DND-41 (cell line): ENCODE results near the gene GSTO1.

ENCODE experiments used
- EZH2 ChIP-seq: IDR thresholded peaks from 3 replicates; pipeline ENCODE4 v1.6.1; 2012; ENCODE audit warnings: borderline replicate concordance, low read depth, mild to moderate bottlenecking, moderate library complexity, low read length, inconsistent platforms; ENCODE audit not compliant: severe bottlenecking
- TF ChIP-seq, protein P1 (sequence below): IDR thresholded peaks from 2 replicates; pipeline ENCODE4 v1.5.1; 2012; ENCODE audit warnings: borderline replicate concordance, low read length, moderate library complexity, mild to moderate bottlenecking; ENCODE audit not compliant: poor library complexity, severe bottlenecking; ENCODE audit errors: extremely low read depth

- TF ChIP-seq, protein P1, sequence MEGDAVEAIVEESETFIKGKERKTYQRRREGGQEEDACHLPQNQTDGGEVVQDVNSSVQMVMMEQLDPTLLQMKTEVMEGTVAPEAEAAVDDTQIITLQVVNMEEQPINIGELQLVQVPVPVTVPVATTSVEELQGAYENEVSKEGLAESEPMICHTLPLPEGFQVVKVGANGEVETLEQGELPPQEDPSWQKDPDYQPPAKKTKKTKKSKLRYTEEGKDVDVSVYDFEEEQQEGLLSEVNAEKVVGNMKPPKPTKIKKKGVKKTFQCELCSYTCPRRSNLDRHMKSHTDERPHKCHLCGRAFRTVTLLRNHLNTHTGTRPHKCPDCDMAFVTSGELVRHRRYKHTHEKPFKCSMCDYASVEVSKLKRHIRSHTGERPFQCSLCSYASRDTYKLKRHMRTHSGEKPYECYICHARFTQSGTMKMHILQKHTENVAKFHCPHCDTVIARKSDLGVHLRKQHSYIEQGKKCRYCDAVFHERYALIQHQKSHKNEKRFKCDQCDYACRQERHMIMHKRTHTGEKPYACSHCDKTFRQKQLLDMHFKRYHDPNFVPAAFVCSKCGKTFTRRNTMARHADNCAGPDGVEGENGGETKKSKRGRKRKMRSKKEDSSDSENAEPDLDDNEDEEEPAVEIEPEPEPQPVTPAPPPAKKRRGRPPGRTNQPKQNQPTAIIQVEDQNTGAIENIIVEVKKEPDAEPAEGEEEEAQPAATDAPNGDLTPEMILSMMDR = no peak
- TF ChIP-seq EZH2 = no peak
These were observed 23.1 kb downstream of the GSTO1 start for GRCh38 chr10:104277785-104278184.
